Stimulated activated naive CD4-positive, alpha-beta T cell treated with Interleukin-2 at 50 U/mL for 16 hours (primary cell): Measurements from ENCODE around the gene CDH15.

ENCODE experiments used
- DNase-seq: peaks from one replicate; lab custom pipeline; 2025; lab: John Stamatoyannopoulos, UW

Gene CDH15

DNA sequence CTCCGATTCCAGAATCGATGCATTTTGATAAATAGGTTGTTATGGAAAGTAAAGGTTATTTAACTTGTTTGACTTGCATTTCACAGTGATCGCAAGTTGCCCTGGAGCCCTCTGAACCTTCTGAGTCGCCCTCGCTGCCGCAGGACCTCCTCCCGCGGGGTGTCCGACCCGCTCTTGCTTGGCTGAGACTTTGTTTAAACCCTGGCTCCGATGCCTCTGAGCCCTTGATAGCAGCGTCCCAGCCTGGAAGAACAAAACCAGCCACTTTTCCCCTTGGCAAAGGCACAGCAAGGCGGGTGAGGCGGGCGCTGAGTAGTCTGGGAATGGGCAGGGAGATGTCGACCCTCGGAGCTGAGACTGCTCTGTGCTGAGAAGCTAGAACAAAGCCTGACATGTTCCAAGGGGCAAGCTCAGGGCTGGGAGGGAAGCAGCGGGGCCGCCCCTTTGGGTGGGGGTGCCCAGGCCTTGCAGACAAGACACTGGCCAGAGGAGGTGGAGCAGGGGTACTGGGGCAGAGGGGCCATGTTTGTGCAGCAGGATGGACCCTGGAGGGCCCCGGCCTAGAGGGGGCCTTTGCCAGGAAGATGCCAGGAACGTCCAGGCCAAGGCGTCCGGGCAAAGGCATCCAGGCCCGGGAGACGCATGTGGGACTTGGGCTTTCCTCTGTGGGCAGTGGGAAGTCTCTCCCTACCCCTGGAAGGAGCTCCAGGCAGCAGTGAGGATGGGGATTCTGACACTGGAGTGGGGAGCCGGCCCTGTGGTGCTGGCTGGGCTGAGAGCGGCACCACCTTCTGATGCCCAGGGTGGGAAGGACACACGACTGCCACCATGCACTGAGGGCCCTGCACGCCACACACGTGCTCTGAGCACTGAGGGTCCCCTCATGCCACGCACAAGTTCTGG is 30.3 kb upstream of the CDH15 start:
- DNase-seq, result no peak

DNA sequence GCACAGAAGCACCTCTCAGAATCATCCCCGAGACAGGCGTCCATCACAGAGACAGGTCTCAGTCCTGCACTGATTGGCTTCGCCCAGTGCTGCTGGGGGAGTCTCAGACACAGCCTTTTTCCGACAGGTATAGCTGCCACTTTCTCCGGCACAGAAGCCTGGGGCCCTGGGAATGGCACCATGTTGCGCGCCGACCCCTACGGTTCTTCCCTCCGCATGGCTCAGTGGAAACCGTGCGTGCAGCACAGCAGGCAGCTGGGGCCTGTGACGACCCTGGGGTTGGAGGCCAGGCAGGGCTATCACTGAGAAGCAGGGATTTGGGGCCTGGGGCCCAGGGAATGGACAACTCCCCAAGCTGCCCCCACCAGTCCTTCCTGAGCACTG is 29.7 kb upstream of the CDH15 start:
- no peak for DNase-seq

DNA sequence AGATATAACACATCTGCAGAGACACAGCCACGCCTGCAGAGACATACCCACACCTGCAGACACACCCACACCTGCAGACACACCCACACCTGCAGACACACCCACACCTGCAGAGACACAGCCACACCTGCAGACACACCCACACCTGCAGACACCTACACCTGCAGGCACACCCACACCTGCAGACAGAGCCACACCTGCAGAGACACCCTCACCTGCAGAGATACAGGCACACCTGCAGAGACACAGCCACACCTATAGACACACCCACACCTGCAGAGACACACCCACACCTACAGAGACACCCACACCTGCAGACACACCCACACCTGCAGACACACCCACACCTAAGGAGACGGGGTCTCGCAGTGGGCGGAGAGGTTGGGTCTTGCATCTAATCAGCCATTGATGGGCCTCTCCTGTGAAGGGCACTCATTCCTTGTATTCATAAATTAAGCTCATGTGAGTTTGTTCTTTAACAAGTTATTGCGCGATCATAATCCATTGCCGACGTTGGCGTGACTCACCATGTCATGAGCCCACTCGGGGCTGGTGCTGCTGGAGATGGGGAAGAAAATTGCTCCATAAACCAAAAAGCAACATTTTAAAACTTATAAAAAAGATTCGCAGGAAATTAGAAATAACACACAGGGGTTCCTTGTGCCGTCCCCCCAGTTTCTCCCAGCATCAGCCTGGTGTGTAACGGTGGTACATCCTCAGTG is 28.9 kb upstream of the CDH15 start:
- DNase-seq, result no peak

DNA sequence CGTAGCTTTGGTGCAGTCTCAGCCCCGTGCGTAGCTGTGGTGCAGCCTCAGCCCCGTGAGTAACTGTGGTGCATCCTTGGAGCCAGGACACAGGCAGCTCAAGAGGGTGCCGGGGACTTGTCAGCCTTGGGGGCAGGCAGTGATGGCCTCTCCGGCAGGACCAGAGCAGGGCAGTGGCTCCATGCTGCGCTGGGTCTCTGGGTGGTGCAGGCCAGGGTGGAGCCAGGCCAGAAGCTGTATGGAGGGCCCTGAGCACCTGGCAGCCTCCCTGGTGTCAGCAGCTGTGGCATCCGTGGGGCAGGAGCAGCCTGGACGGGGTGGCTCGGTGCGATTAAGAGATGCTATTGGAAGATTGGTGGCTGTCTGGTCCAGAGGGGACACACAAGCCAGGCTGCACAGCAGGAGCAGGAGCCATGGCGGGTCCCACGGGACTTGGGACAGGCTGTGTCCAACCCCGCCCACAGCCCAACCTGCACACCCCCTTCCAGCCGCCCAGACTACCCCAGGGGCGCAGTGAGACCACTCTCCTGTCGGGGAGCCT is 28.3 kb upstream of the CDH15 start:
- no peak for DNase-seq

DNA sequence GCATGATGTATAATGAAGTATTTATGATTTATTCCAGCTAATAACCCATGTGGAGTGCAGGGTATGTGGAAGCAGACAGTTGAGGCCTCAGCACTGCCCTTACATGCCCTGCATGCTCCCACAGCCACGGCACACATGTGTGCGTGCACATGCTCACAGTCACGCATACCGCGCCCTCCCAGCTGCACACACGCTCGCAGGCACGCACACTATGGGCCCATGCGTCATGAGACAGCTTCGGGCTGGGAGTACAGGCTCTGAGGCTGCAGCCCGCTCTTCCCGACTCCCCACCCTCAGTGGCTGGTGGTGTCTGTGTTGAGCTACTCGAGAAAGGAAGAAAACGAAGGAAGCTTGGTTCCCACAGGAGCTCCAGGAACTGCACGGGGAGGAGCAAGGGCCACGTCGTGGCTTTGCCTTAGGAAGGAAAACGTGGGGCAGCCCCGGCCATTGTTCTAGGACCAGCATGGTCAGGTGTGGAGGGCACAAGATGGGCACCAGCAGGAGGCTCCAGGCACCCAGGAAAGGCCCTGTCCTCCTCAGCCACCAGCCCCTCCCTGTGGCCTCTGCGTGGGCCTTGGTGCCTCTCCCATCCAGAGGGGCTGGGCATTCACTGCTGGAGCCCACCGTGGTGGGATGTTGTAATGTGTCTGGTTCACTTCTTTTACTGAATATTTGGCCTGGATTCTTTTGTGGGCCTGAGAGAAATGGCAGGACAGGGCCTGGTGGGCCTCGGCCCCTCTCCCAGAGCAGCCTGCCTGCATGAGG is 27.5 kb upstream of the CDH15 start:
- DNase-seq, result no peak

DNA sequence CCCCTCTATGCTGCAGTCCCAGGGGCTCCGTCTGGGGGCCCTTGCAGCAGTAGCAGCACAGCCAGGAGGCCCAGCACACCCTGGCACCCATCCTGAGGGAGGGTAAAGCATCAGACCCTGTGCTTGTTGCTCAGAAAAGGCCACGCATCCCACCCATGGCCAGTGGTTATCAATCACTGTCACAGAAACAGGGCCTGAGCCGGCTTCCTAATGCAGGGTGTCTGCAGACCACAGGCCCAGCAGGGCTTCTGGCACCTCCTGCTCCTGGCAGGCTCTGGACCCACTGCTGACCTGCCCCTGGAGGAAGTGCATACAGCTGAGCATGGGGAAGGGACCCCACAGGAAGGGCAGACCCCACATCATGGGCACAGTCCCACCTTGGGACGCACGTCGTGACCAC is 26.9 kb upstream of the CDH15 start:
- no peak for DNase-seq

DNA sequence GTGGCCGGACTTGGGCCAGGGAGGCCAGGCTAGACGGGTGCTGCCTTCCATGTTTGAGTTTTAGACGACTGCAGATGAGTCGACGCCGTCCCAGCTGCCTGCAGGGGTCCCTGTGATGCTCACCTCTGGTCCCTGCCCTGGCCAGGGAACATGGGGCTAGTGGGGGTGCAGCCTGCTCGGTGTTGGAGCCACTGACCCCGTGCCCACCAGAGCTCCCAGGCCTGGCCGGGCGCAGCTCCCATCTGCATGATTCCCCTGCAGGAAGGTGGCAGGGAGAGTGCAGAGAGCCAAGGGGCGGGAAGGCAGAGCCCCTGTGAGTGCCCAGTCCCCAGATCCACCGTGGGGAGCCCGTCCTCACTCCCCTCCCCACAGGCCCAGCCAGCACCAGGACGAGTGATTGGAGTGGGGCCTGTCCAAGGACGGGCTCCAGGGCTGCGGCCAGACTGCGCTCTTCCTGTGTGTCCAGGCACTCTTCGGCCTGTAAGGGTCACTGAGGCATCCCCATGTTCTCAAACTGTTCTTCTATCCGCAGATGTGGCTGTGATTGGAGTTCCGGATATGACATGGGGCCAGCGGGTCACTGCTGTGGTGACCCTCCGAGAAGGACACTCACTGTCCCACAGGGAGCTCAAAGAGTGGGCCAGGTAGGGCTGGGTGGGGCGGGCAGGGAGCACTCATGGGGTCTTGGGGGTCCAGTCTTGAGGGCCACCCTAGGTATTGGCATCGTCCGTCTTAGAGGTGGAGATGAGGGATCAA is 26.0 kb upstream of the CDH15 start:
- no peak for DNase-seq

DNA sequence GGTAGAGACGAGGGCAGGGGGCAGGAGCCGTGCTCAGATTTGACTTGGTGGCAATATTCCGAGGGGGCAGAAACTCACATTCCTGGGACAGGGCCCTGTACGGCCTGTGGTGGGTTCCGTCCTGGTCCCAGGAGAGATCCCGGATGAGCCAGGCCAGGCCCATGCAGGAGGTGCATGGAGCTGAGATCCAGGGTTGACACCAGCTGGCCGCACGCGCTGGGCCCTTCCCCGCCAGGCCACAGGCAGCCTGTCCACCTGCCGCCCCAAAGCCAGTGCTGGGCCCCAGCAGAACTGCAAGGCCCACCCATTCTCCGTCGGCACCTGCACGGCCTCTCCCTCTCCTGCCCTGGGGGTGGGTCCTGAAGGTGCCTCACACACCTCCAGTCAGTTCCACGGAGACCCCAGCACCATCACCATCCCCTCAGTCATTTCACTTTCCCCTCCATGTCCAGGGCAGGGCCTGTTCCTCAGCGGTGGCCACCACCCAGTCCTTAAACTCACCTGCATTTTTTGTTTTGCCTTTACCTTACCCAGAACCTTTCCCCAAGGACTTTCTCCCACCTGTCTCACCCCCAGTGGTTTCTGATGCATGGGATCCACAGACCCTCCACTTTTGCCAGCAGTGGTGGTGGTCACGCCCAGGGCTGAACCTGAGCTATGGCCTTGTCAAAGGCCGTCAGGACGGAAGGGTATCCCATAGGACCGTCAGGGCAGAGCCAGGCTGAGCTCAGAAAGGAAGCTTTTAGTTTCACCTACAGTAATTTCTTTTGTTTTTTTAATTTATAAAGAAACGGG is 25.1 kb upstream of the CDH15 start:
- no peak for DNase-seq

DNA sequence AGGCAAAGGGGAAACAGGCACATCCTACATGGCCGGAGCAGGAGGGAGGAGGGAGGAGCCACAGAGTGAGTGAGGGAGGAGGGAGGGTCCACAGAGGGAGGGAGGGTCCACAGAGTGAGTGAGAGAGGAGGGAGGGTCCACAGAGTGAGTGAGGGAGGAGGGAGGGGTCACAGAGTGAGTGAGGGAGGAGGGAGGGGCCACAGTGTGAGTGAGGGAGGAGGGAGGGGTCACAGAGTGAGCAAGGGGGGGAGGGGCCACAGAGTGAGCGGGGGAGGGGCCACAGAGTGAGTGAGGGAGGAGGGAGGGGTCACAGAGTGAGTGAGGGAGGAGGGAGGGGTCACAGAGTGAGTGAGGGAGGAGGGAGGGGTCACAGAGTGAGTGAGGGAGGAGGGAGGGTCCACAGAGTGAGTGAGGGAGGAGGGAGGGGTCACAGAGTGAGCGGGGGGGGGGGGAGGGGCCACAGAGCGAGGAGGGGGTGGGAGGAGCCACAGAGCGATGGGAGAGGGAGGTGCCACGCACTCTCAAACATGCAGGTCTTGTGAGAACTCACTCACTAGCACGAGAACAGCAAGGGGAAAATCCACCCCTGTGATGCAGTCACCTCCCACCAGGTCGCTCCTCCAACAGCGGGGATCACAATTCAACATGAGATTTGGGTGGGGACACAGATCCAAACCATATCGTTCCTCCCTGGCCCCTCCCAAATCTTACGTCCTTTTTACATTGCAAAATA is 24.3 kb upstream of the CDH15 start:
- DNase-seq, result no peak

DNA sequence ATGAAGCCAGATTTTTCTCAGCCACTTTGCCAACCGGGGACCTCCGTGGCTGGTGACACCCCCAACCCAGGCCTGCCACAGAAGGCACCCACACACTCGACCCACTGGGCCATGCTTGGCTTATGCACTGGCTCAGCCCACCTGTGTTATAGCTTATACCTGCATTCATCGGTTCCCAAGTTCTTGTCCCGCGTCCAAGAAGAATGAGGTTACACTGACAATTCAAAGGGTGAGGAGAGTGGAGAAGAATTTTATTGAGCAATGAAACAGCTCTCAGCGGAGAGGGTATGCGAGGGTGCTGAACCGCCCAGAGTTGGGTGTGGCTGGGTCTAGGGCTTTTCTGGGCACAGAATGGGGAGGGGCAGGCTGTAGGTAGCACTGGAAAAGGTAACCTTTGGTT is 22.2 kb upstream of the CDH15 start:
- DNase-seq, result no peak

DNA sequence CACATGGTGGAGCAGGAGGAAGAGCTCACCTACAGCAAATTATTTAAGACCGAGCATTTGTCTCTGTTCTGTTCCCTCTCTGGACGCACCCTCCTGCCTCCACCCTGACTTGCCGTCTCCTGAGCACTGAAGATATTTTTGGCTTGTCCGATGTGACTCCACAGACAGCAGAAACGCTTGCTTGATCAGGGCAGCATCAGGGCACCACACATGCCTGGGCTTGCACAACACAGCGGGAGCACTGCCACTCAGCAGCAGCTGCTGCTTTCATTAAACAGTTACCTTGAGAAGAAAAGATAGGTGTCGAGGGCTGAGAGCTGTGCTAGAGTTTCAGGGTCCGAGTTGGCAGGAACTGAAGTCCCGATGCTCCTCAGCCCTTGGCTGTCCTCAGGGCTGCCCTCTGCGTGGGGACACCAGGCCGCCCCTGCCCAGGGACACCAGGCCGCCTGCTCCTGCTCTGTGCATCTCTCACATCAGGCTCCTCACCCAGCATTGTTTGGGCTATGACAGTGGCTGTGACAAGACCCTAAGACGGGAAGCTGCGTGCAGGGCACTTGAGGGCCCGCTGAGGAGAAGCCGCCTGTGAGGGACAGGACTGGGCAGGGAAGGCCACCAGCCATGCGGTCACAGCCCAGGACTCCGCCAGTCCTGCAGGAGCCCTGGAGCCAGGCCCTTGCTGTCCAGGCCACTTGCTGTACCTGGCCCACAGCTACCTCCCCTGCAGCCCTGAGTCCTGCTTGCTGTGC is 21.3 kb upstream of the CDH15 start:
- DNase-seq, result no peak

DNA sequence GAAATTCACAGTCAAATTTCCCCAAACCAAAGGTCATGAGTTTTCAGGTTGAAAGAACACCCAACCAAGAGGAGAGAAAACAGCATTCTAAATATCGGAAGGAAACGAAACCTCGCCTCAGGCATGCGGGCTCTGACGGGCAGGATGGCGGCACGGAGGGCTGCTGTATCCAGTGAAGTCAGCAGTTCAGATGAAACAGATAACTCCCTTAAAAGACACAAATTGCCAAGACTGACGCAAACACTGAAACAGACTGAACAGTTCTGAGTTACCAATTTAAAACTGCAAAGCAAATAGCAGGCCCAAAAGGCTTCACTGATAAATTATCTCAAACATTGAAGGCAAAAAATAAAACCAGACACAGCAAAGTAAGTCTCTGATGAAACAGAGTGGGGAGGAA is 20.6 kb upstream of the CDH15 start:
- DNase-seq, result no peak

DNA sequence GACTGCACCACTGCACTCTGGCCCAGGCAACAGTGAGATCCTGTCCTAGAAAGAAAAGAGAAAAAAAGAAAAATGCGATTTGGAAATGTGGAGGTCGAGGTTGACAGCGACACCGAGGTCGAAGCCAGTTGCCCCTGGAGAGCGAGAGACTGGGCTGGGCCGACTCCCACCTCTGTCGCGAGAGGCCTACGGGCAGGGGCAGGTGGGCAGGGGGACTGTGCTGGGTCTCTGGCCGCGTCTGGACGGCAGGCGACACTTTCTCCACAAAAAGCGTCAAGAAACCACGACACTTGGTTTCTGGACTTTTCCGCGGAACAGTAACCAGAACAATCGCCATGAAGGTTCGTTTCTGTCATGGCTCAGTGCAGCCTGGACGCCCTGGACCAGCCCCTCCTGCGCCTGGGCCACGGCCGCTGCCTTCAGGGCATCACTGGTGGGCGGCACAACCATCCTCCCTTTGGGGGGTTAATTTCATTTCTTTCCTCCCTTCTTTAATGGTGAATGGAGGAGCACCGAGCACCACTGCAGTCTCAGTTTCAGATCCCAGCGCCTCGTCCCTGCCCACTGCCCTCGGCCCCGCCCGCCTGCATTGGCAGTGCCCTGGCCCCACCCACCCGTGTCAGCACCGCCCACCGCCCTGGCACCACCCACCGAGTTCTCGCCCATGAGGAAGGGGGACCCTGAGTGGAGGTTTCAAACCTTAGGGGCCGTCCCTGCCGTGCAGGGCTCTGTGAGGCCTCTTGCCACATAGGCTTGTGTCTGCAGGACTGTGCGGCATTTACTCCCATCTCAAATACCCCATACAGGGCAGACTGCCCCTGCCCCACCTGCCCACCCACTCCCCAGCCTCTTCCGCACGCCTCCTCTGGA is 18.5 kb upstream of the CDH15 start:
- no peak for DNase-seq

DNA sequence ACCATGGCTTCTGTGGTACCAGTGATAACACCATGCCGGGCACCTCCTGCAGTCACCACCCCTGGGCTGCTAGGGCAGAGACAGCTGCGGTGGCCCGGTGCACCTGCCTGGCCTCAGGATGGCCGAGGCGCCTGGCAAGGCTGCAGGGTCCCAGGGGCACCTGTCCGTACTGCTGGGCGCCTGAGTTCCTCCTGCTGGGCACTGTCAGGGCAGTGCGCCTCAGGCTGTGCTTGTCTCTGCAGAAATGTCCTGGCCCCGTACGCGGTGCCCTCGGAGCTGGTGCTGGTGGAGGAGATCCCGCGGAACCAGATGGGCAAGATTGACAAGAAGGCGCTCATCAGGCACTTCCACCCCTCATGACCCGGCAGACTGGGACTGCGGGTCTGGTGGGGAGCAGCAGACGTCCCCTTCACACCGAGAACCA is 17.7 kb upstream of the CDH15 start:
- DNase-seq, result no peak

DNA sequence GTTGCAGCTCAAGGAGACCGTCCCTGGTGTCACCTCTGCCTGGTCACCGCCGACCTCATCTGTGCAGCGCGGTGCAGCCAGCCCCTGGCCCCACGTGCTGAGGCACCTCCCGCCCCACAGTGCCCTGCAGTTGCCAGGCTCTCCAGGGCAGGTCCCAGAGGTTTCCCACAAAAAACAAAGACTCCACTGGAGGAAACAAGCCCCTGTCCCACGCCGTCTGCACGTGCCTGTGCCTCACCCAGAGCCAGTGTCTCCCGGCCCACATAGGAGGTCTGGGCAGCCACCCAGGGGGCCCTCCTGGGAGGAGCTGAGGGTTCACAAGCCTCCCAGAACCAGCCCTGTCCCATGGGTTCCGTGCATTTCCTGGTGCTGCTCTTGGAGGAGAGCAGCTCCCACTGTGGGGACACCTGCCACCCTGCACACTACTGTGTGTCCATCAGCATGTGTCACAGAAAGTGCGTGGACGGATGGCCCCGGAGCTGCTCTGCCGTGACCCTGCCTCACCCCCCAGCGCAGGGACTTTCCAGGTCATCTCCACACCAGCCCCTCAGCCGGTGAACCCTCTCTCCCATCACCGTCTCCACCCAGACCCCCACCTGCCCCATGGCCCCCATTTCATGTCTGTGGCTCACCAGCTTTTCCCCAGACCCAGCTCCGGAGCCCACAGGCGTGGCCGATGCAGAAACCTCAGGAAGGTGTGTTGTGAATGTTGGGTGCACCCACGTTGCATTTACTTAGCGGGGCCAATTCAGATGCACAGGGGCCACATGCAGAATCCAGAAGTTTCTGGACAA is 17.0 kb upstream of the CDH15 start:
- DNase-seq, result no peak

DNA sequence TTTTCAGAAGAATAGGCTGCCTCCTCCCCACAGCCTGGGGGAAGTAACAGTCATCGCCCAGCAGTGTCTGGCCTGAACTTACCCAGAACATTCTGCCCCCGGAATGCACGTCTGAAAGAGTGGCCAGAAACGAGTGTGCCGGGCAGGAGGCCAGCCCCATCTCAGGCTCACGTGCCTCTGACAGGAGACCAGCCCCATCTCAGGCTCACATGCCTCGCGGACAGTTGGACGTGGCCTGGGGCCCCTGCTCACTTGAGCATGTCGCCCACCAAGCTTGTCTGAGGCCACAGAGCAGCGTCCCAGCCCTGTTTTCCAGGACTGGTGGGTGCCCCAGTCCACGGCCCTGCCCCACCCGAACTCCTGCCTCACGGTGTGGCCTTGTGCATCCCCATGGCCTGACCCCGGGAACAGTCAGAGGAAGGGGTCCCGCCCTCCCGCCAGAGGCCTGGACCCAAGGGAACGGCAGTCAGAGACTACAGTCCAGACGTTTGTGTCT is 16.3 kb upstream of the CDH15 start:
- DNase-seq, result no peak
